H1 (cell line): ENCODE measurements around the gene SEZ6. TPM values are rescaled to one million over a fixed set of nuclear protein-coding genes. Genes with fewer than 3 reads are reported as not detected.

ENCODE experiments used
- CTCF ChIA-PET: fragments of 300-600 bp; sonication (Branson Sonifier 250); formaldehyde crosslinking; loops from one replicate; lab custom pipeline; 2021; ENCODE audit not compliant: partially characterized antibody; lab: Charles Lee
- POLR2A ChIA-PET: fragments of 300-600 bp; sonication (Branson Sonifier 250); formaldehyde crosslinking; loops from one replicate; lab custom pipeline; 2021; ENCODE audit warnings: inconsistent platforms; ENCODE audit not compliant: partially characterized antibody; lab: Charles Lee
- DNase-seq, 2 experiments: peaks; one replicate each; pipeline versions ENCODE4 v3.0.0 to v3.0.0-alpha.2; 2010 to 2022; ENCODE audit warnings: low spot score in 2 of 2, low read depth in 1 of 2, mixed read lengths in 1 of 2
- FAIRE-seq: peaks from 2 replicates; lab custom pipeline; 2011; peaks lifted over from hg19 to GRCh38; lab: Jason Lieb, UNC
- H2AFZ ChIP-seq: 2 replicates; pipeline ENCODE4 v1.8.1; 2012; ENCODE audit warnings: low read length, inconsistent platforms
- H2AK5ac ChIP-seq: 2 replicates; pipeline ENCODE4 v1.6.1; 2013; ENCODE audit warnings: low read depth, low read length
- H2BK120ac ChIP-seq: replicated peaks from 2 replicates; pipeline ENCODE3; 2013; ENCODE audit warnings: low read depth, low read length, inconsistent platforms
- H2BK12ac ChIP-seq: 2 replicates; pipeline ENCODE4 v1.6.1; 2013; ENCODE audit warnings: low read depth, low read length
- H2BK15ac ChIP-seq: 2 replicates; pipeline ENCODE4 v1.6.1; 2013; ENCODE audit warnings: low read length
- H2BK20ac ChIP-seq: 2 replicates; pipeline ENCODE4 v1.6.1; 2013; ENCODE audit warnings: low read length
- H2BK5ac ChIP-seq: 2 replicates; pipeline ENCODE4 v1.6.1; 2013; ENCODE audit warnings: low read depth, low read length
- H3K14ac ChIP-seq: 2 replicates; pipeline ENCODE4 v1.6.1; 2013; ENCODE audit warnings: inconsistent platforms; ENCODE audit not compliant: insufficient read length
- H3K18ac ChIP-seq: 2 replicates; pipeline ENCODE4 v1.6.1; 2013; ENCODE audit warnings: low read length; ENCODE audit errors: extremely low read depth
- H3K23ac ChIP-seq: 2 replicates; pipeline ENCODE4 v1.6.1; 2013; ENCODE audit warnings: inconsistent platforms; ENCODE audit not compliant: insufficient read length
- H3K23me2 ChIP-seq: 2 replicates; pipeline ENCODE4 v1.6.1; 2013; ENCODE audit warnings: low read depth, low read length
- H3K27ac ChIP-seq: 2 replicates; pipeline ENCODE4 v1.6.1; 2011; ENCODE audit warnings: low read depth, low read length, inconsistent platforms
- H3K27me3 ChIP-seq, 4 experiments: replicated peaks in 1 of 4; 1 replicate in 1 of 4; 2 replicates in 3 of 4; pipeline versions ENCODE4 v1.6.1 to v1.8.1; 2011 to 2013; ENCODE audit warnings: low read length in 3 of 4, mild to moderate bottlenecking in 3 of 4, inconsistent platforms in 2 of 4, mixed read lengths in 2 of 4, moderate library complexity in 1 of 4; ENCODE audit not compliant: control insufficient read depth in 3 of 4, insufficient read depth in 3 of 4; ENCODE audit errors: extremely low read depth in 1 of 4
- H3K36me3 ChIP-seq, 4 experiments: 2 replicates each; pipeline versions ENCODE4 v1.6.1 to v1.8.1; 2011 to 2013; ENCODE audit warnings: mild to moderate bottlenecking in 4 of 4, low read length in 3 of 4, moderate library complexity in 2 of 4, control low read depth in 1 of 4, inconsistent platforms in 1 of 4; ENCODE audit not compliant: insufficient read depth in 4 of 4, control insufficient read depth in 2 of 4
- H3K4ac ChIP-seq: replicated peaks from 2 replicates; pipeline ENCODE3; 2013; ENCODE audit warnings: low read length, low read depth, mixed read lengths, inconsistent platforms; ENCODE audit not compliant: insufficient read length
- H3K4me1 ChIP-seq, 4 experiments: replicated peaks in 1 of 4; 1 replicate in 1 of 4; 2 replicates in 3 of 4; pipeline versions ENCODE4 v1.6.1 to v1.8.1; 2011 to 2013; ENCODE audit warnings: low read length in 3 of 4, inconsistent platforms in 2 of 4, mixed read lengths in 1 of 4; ENCODE audit not compliant: insufficient read depth in 4 of 4, control insufficient read depth in 3 of 4
- H3K4me2 ChIP-seq, 2 experiments: 2 replicates each; pipeline versions ENCODE4 v1.6.1 to v1.8.1; 2011 to 2013; ENCODE audit warnings: low read depth in 2 of 2, low read length in 2 of 2, control low read depth in 1 of 2, inconsistent platforms in 1 of 2, mild to moderate bottlenecking in 1 of 2; ENCODE audit not compliant: insufficient read depth in 1 of 2
- H3K4me3 ChIP-seq, 4 experiments: fragments of 200-600, 300-600 bp in 1 of 4; sonication (generic), shearing (Covaris generic), sonication (Bioruptor Twin) in 1 of 4; 2 replicates each; pipeline versions ENCODE4 v1.5.1 to v1.8.1; 2011 to 2016; ENCODE audit warnings: low read length in 4 of 4, low read depth in 3 of 4, control low read depth in 2 of 4, inconsistent platforms in 2 of 4, mild to moderate bottlenecking in 2 of 4, mixed read lengths in 1 of 4, moderate library complexity in 1 of 4; ENCODE audit not compliant: insufficient read depth in 2 of 4; ENCODE audit errors: extremely low read depth in 1 of 4
- H3K56ac ChIP-seq: replicated peaks from 2 replicates; pipeline ENCODE3; 2013; ENCODE audit warnings: low read depth, mild to moderate bottlenecking, mixed read lengths, low read length, inconsistent platforms; ENCODE audit not compliant: insufficient read length
- H3K79me1 ChIP-seq: 2 replicates; pipeline ENCODE4 v1.6.1; 2013; ENCODE audit warnings: low read depth, low read length, control low read depth
- H3K79me2 ChIP-seq, 2 experiments: 2 replicates each; pipeline versions ENCODE4 v1.6.1 to v1.8.1; 2012 to 2013; ENCODE audit warnings: low read length in 2 of 2, mild to moderate bottlenecking in 2 of 2, inconsistent platforms in 1 of 2; ENCODE audit not compliant: insufficient read depth in 2 of 2, control insufficient read depth in 1 of 2
- H3K9ac ChIP-seq, 4 experiments: replicated peaks in 1 of 4; 1 replicate in 1 of 4; 2 replicates in 3 of 4; pipeline versions ENCODE4 v1.6.1 to v1.8.1; 2011 to 2013; ENCODE audit warnings: low read depth in 3 of 4, low read length in 3 of 4, control low read depth in 2 of 4, mild to moderate bottlenecking in 2 of 4, moderate library complexity in 2 of 4, inconsistent platforms in 1 of 4; ENCODE audit errors: extremely low read depth in 1 of 4
- H3K9me3 ChIP-seq, 2 experiments: 2 replicates each; pipeline versions ENCODE4 v1.6.1 to v1.8.1; 2012 to 2013; ENCODE audit warnings: mild to moderate bottlenecking in 2 of 2, moderate library complexity in 2 of 2, control low read depth in 1 of 2, inconsistent platforms in 1 of 2, low read depth in 1 of 2, low read length in 1 of 2, mixed read lengths in 1 of 2; ENCODE audit not compliant: insufficient read depth in 2 of 2
- H4K20me1 ChIP-seq, 2 experiments: replicated peaks in 1 of 2; 2 replicates each; pipeline versions ENCODE3 to v1.8.1; 2011 to 2013; ENCODE audit warnings: inconsistent platforms in 2 of 2, low read length in 2 of 2, mild to moderate bottlenecking in 1 of 2; ENCODE audit not compliant: insufficient read depth in 2 of 2, control insufficient read depth in 1 of 2
- H4K5ac ChIP-seq: 2 replicates; pipeline ENCODE4 v1.6.1; 2013; ENCODE audit warnings: low read length, low read depth, mixed read lengths, inconsistent platforms; ENCODE audit not compliant: insufficient read length
- H4K8ac ChIP-seq: 2 replicates; pipeline ENCODE4 v1.8.0; 2013; ENCODE audit warnings: mild to moderate bottlenecking, moderate library complexity, low read length, inconsistent platforms; ENCODE audit not compliant: insufficient read depth; ENCODE audit errors: extremely low read depth
- H4K91ac ChIP-seq: replicated peaks from 2 replicates; pipeline ENCODE3; 2013; ENCODE audit warnings: low read length, mixed read lengths, inconsistent platforms; ENCODE audit not compliant: insufficient read length
- CTBP2 ChIP-seq: IDR thresholded peaks from 2 replicates; pipeline ENCODE4 v1.7.0; 2011; ENCODE audit warnings: borderline replicate concordance, mild to moderate bottlenecking, moderate library complexity, mixed read lengths, low read length; ENCODE audit not compliant: insufficient read depth, insufficient read length
- EP300 ChIP-seq, 2 experiments: IDR thresholded peaks; 1 replicate in 1 of 2; 2 replicates in 1 of 2; pipeline ENCODE4 v1.6.1; 2011 to 2012; ENCODE audit warnings: low read depth in 2 of 2, low read length in 2 of 2, mild to moderate bottlenecking in 2 of 2, borderline replicate concordance in 1 of 2, inconsistent platforms in 1 of 2, moderate library complexity in 1 of 2
- HDAC2 ChIP-seq, 2 experiments: fragments of 300-600 bp in 1 of 2; sonication (generic) in 1 of 2; IDR thresholded peaks; 2 replicates each; pipeline ENCODE4 v1.6.1; 2011 to 2012; ENCODE audit warnings: low read depth in 2 of 2, low read length in 2 of 2, mild to moderate bottlenecking in 2 of 2, moderate library complexity in 2 of 2, borderline replicate concordance in 1 of 2, inconsistent platforms in 1 of 2
- MAFK ChIP-seq: IDR thresholded peaks from 2 replicates; pipeline ENCODE4 v1.6.1; 2012; ENCODE audit warnings: low read depth, mild to moderate bottlenecking, improper control_type of control experiment, low read length
- PHF8 ChIP-seq: fragments of 200-600 bp; sonication (generic); conservative IDR thresholded peaks from 2 replicates; pipeline ENCODE4 v1.7.1; 2012; ENCODE audit warnings: low read depth, mild to moderate bottlenecking, inconsistent platforms, low read length, moderate library complexity
- RBBP5 ChIP-seq: IDR thresholded peaks from 2 replicates; pipeline ENCODE4 v1.7.1; 2012; ENCODE audit warnings: low read depth, mild to moderate bottlenecking, inconsistent platforms, low read length, moderate library complexity, borderline replicate concordance
- RFX5 ChIP-seq: IDR thresholded peaks from 2 replicates; pipeline ENCODE4 v1.6.1; 2011; ENCODE audit warnings: low read depth, low read length, improper control_type of control experiment, borderline replicate concordance
- SIRT6 ChIP-seq: IDR thresholded peaks from one replicate; pipeline ENCODE4 v1.7.1; 2012; ENCODE audit warnings: low read length, inconsistent platforms
- SP1 ChIP-seq: IDR thresholded peaks from 2 replicates; pipeline ENCODE4 v1.6.1; 2011; ENCODE audit warnings: low read depth, low read length
- TAF1 ChIP-seq: IDR thresholded peaks from 2 replicates; pipeline ENCODE4 v1.6.1; 2011; ENCODE audit warnings: mild to moderate bottlenecking, low read depth, low read length
- TCF12 ChIP-seq: IDR thresholded peaks from 2 replicates; pipeline ENCODE4 v1.6.1; 2011; ENCODE audit warnings: low read depth, mild to moderate bottlenecking, low read length
- WGBS, 2 experiments: shearing (Covaris generic) in 1 of 2; methylation state at CpG; one replicate each; pipeline versions ENCODE4 v1.1.6 to v1.1.7; 2013 to 2015; ENCODE audit warnings: low lambda C conversion rate in 2 of 2, mixed read lengths in 2 of 2, inconsistent platforms in 1 of 2, low coverage in 1 of 2, missing lambda C conversion rate in 1 of 2; ENCODE audit not compliant: insufficient replicate concordance in 2 of 2, insufficient coverage in 1 of 2, insufficient read length in 1 of 2; ENCODE audit errors: extremely low coverage in 1 of 2, missing lambda C conversion rate in 1 of 2; 5-methylcytosine and 5-hydroxymethylcytosine counted together
- polyA plus RNA-seq, 7 experiments: library from polyadenylated mRNA; depleted of rRNA in 3 of 7; stranded (reverse) in 5 of 7; unstranded in 2 of 7; fragments of >200 nt in 5 of 7; fragments of 200-250 nt in 2 of 7; gene quantifications; 1 replicate in 5 of 7; 2 replicates in 1 of 7; 4 replicates in 1 of 7; pipeline versions ENCODE4 v1.2.1 to v1.2.3, GENCODE V29; 2011 to 2013; ENCODE audit warnings: missing spikeins in 2 of 7, mixed read lengths in 2 of 7
- total RNA-seq: library from RNA; stranded (reverse); fragmentation: NEBNext Ultra II Directional; extraction: Animal tissue kit (Norgen Biotek cat#: 25700); gene quantifications from 2 replicates; pipeline ENCODE4 v1.2.1, GENCODE V29; 2021
- TF ChIP-seq, protein P1 (sequence below): IDR thresholded peaks from 2 replicates; pipeline ENCODE4 v1.6.1; 2011; ENCODE audit warnings: low read length, improper control_type of control experiment

Gene SEZ6
- total and polyA plus RNA-seq, 2 of the 8 experiments (the other 6 are each of a cell fraction or from before 2014, with no cell fraction given): 6.9 to 16.1 TPM

DNA sequence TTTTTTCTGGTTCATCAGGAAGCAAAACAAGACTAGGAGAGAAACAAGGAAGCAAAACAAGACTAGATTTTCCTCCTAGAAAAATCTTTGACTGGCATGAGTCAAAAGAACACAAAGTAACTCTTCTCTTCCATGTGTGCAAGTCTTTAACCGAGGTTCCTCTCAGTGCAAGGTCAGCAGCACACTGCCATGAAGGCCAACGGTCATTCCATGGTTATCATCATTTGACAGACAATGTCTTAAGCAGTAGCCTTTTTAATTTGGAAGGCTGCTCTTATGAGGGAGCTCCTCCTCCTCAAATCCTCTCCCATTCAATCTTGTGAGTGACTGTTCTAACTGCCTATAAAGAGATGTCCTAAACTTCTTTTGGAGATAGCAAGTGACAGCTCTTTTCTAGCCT, 87.5 kb downstream of the SEZ6 start:
- Histone ChIP-seq H3K4me3 (no peak overlapping the region), H3K4me1 (no peaks in the 10 kb centered on the region), H2AFZ (no peak overlapping the region), H3K36me3 (peaks cover 31 to 86% (median 79%) of the 10 kb centered on the region in 4 experiments), H3K9me3 (no peaks in the 10 kb centered on the region), H3K23me2 (no peaks in the 10 kb centered on the region), H3K27ac (no peak overlapping the region), H3K18ac (no peak overlapping the region), H2BK5ac (no peak overlapping the region), H4K5ac (no peak overlapping the region), H3K79me2 (0 out of 4 replicates have a peak, but pooled peaks cover 0 to 2% of the 10 kb centered on the region in 2 experiments), H3K4ac (no peak overlapping the region), H3K56ac (no peak overlapping the region), H2AK5ac (no peak overlapping the region), H3K79me1 (no peaks in the 10 kb centered on the region), H2BK15ac (no peak overlapping the region), H2BK12ac (no peak overlapping the region), H4K20me1 (peaks cover 2 to 9% of the 10 kb centered on the region in 2 experiments), H3K9ac (no peak overlapping the region), H3K27me3 (no peaks in the 10 kb centered on the region), H3K23ac (no peak overlapping the region), H4K91ac (no peak overlapping the region), H3K4me2 (no peak overlapping the region), H3K14ac (no peak overlapping the region), H2BK120ac (no peak overlapping the region), H4K8ac (no peak overlapping the region), H2BK20ac (no peak overlapping the region)
- ChIA-PET CTCF (interaction anchor here (0.6 to 16.4 kb wide), 9 partner anchors 8 to 373 kb away, joined by 3 to 123 read pairs (median 5); partner anchors contain the start of genes DHRS13 and TLCD1), POLR2A (interaction anchor here (0.6 to 2.4 kb wide), 10 partner anchors 9 to 198 kb away, joined by 3 to 7 read pairs (median 3); partner anchors contain the start of gene RPL23A)
- WGBS, 2 experiments: 85% methylated on average over 2 of the region's 2 CpGs; no CpG with 5 or more reads in 1 of the 2 experiments
- DNase-seq (no peak), FAIRE-seq (no peak)
- TF ChIP-seq MAFK: no peak
- no peak for TF ChIP-seq TCF12
- no peak for TF ChIP-seq PHF8
- no peak for TF ChIP-seq RFX5
- TF ChIP-seq CTBP2: no peak
- TF ChIP-seq, protein P1, sequence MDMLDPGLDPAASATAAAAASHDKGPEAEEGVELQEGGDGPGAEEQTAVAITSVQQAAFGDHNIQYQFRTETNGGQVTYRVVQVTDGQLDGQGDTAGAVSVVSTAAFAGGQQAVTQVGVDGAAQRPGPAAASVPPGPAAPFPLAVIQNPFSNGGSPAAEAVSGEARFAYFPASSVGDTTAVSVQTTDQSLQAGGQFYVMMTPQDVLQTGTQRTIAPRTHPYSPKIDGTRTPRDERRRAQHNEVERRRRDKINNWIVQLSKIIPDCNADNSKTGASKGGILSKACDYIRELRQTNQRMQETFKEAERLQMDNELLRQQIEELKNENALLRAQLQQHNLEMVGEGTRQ: no peak
- no peak for TF ChIP-seq SIRT6
- TF ChIP-seq HDAC2 (IDR thresholded peaks at IDR 0.05; ENCODE audit: borderline replicate concordance in 1 of 2, low read depth in 2 of 2, low read length in 2 of 2): no peak
- no peak for TF ChIP-seq TAF1
- no peak for TF ChIP-seq RBBP5
- no peak for TF ChIP-seq EP300 (IDR thresholded peaks at IDR 0.05; ENCODE audit: borderline replicate concordance in 1 of 2, low read depth in 2 of 2, low read length in 2 of 2)
- no peak for TF ChIP-seq SP1
